Measurements from ENCODE around the gene PSENEN.
A peak's percentile ranks its signal among the peaks of the same experiment; 100 is the strongest.

The PSENEN gene

GRCh38 chr19:35716801-35717664 is 28.4 kb upstream of the PSENEN start (continued):
- TF ChIP-seq ZNF623 (tag by site-specific recombination; IDR thresholded peaks at IDR 0.05) (0 out of 2 replicates have a peak, but pooled peaks have one; percentile 25), GFI1B (tag by site-specific recombination; IDR thresholded peaks at IDR 0.05) (no peak; the same call in 1 of the 2 replicates), ZNF555 (tag by site-specific recombination; conservative IDR thresholded peaks at IDR 0.05) (no peak), ZNF423 (tag by site-specific recombination; IDR thresholded peaks at IDR 0.05) (peak; percentile 82), ZNF302 (tag by site-specific recombination; IDR thresholded peaks at IDR 0.05; ENCODE audit: low read depth) (no peak), YY1 (tag by site-specific recombination; IDR thresholded peaks at IDR 0.05) (peak; percentile 86), ZNF626 (tag by site-specific recombination; IDR thresholded peaks at IDR 0.05) (no peak), TRIM28 (IDR thresholded peaks at IDR 0.05; ENCODE audit: borderline replicate concordance, low read length) (peak; percentile 85; the same call in 1 of the 2 replicates), ZBTB20 (tag by site-specific recombination; IDR thresholded peaks at IDR 0.05) (peak; percentile 100), SP7 (tag by site-specific recombination; IDR thresholded peaks at IDR 0.05) (peak; percentile 92), ZBTB11 (tag by site-specific recombination; conservative IDR thresholded peaks at IDR 0.05; ENCODE audit: low read depth) (peak; percentile 96), ZNF426 (tag by site-specific recombination; IDR thresholded peaks at IDR 0.05) (no peak), WT1 (tag by site-specific recombination; IDR thresholded peaks at IDR 0.05) (peak; percentile 68; the same call in 1 of the 2 replicates), FEZF1 (tag by site-specific recombination; IDR thresholded peaks at IDR 0.05) (no peak), ZNF670 (tag by site-specific recombination; IDR thresholded peaks at IDR 0.05; ENCODE audit: low read depth) (no peak), HOXA7 (CRISPR knock-in tag; IDR thresholded peaks at IDR 0.05; ENCODE audit: borderline replicate concordance) (no peak), ZNF473 (tag by site-specific recombination; IDR thresholded peaks at IDR 0.05) (no peak), ZBTB7A (tag by site-specific recombination; IDR thresholded peaks at IDR 0.05; ENCODE audit: low read depth) (peak; percentile 100), INSM2 (tag by site-specific recombination; IDR thresholded peaks at IDR 0.05) (peak; percentile 48), SP3 (tag by site-specific recombination; IDR thresholded peaks at IDR 0.05) (peak; percentile 99), ZFP37 (tag by site-specific recombination; IDR thresholded peaks at IDR 0.05) (peak; percentile 97), ZNF600 (tag by site-specific recombination; IDR thresholded peaks at IDR 0.05) (peak; percentile 92; the same call in 1 of the 2 replicates)
- TF ChIP-seq, protein P1, sequence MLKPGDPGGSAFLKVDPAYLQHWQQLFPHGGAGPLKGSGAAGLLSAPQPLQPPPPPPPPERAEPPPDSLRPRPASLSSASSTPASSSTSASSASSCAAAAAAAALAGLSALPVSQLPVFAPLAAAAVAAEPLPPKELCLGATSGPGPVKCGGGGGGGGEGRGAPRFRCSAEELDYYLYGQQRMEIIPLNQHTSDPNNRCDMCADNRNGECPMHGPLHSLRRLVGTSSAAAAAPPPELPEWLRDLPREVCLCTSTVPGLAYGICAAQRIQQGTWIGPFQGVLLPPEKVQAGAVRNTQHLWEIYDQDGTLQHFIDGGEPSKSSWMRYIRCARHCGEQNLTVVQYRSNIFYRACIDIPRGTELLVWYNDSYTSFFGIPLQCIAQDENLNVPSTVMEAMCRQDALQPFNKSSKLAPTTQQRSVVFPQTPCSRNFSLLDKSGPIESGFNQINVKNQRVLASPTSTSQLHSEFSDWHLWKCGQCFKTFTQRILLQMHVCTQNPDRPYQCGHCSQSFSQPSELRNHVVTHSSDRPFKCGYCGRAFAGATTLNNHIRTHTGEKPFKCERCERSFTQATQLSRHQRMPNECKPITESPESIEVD (tag by site-specific recombination; IDR thresholded peaks at IDR 0.05) = no peak
- TF ChIP-seq, protein P2, sequence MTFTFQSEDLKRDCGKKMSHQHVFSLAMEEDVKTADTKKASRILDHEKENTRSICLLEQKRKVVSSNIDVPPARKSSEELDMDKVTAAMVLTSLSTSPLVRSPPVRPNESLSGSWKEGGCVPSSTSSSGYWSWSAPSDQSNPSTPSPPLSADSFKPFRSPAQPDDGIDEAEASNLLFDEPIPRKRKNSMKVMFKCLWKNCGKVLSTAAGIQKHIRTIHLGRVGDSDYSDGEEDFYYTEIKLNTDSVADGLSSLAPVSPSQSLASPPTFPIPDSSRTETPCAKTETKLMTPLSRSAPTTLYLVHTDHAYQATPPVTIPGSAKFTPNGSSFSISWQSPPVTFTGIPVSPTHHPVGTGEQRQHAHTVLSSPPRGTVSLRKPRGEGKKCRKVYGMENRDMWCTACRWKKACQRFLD (tag by site-specific recombination; IDR thresholded peaks at IDR 0.05) = no peak
- TF ChIP-seq, protein P3, sequence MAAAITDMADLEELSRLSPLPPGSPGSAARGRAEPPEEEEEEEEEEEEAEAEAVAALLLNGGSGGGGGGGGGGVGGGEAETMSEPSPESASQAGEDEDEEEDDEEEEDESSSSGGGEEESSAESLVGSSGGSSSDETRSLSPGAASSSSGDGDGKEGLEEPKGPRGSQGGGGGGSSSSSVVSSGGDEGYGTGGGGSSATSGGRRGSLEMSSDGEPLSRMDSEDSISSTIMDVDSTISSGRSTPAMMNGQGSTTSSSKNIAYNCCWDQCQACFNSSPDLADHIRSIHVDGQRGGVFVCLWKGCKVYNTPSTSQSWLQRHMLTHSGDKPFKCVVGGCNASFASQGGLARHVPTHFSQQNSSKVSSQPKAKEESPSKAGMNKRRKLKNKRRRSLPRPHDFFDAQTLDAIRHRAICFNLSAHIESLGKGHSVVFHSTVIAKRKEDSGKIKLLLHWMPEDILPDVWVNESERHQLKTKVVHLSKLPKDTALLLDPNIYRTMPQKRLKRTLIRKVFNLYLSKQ (tag by site-specific recombination; IDR thresholded peaks at IDR 0.05; ENCODE audit: borderline replicate concordance) = no peak; the same call in 1 of the 2 replicates
- TF ChIP-seq, protein P4, sequence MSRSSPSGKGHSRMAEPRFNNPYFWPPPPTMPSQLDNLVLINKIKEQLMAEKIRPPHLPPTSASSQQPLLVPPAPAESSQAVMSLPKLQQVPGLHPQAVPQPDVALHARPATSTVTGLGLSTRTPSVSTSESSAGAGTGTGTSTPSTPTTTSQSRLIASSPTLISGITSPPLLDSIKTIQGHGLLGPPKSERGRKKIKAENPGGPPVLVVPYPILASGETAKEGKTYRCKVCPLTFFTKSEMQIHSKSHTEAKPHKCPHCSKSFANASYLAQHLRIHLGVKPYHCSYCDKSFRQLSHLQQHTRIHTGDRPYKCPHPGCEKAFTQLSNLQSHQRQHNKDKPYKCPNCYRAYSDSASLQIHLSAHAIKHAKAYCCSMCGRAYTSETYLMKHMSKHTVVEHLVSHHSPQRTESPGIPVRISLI (tag by site-specific recombination; IDR thresholded peaks at IDR 0.05) = no peak
- TF ChIP-seq, protein P5, sequence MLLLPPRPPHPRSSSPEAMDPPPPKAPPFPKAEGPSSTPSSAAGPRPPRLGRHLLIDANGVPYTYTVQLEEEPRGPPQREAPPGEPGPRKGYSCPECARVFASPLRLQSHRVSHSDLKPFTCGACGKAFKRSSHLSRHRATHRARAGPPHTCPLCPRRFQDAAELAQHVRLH (tag by site-specific recombination; IDR thresholded peaks at IDR 0.05) = peak; percentile 92; the same call in 1 of the 2 replicates
